Astrocyte (in vitro differentiated cells and primary cell): ENCODE measurements around the gene CACNA2D1.

ENCODE experiments used
- CTCF ChIP-seq: IDR thresholded peaks from 2 replicates; pipeline ENCODE4 v1.5.1; 2011; ENCODE audit warnings: low read depth, mild to moderate bottlenecking, inconsistent platforms, low read length, moderate library complexity; ENCODE audit not compliant: insufficient read depth
- EZH2 ChIP-seq: IDR thresholded peaks from 2 replicates; pipeline ENCODE4 v1.6.1; 2012; ENCODE audit warnings: mild to moderate bottlenecking, low read length, inconsistent platforms; ENCODE audit not compliant: insufficient read depth

- no peak for TF ChIP-seq EZH2
- no peak for TF ChIP-seq CTCF
These were observed 153.7 kb downstream of the CACNA2D1 start for GRCh38 chr7:82289889-82290288.
